ENCODE results near the gene CX3CL1. TPM values are rescaled to one million over a fixed set of nuclear protein-coding genes. Genes with fewer than 3 reads are reported as not detected.

CX3CL1 gene
- total and polyA plus RNA-seq, 2 of the 13 experiments (the other 11 are each of a cell fraction or from before 2014, with no cell fraction given) = 57.3 to 60.8 TPM

- Histone ChIP-seq H3K4me3 (replicated peaks in 1 of 3; ENCODE audit: insufficient read depth in 1 of 3, low read depth in 2 of 3, low read length in 3 of 3) (no peak overlapping the region), H3K9ac (ENCODE audit: insufficient read depth, low read depth, low read length) (no peak overlapping the region), H3K9me3 (ENCODE audit: low read length) (no peaks in the 10 kb centered on the region), H3K27me3 (ENCODE audit: control insufficient read depth in 1 of 2, insufficient read depth in 2 of 2, low read length in 2 of 2) (peaks cover 2 to 30% of the 10 kb centered on the region in 2 experiments; a peak in 3 of 5 replicates), H3K36me3 (replicated peaks in 1 of 2; ENCODE audit: control insufficient read depth in 1 of 2, insufficient read depth in 2 of 2, low read length in 2 of 2) (no peaks in the 10 kb centered on the region), H3K27ac (ENCODE audit: extremely low read length, insufficient read depth, low read length) (no peak overlapping the region), H4K20me1 (ENCODE audit: insufficient read depth, low read length) (no peaks in the 10 kb centered on the region), H3K79me2 (ENCODE audit: insufficient read depth, low read length) (no peaks in the 10 kb centered on the region), H2AFZ (ENCODE audit: low read length) (no peak overlapping the region), H3K4me2 (ENCODE audit: low read depth, low read length) (no peak overlapping the region; the same call in 1 of the 2 replicates), H3K4me1 (ENCODE audit: insufficient read depth, low read length) (peaks cover 42% of the 10 kb centered on the region)
- POLR2A ChIA-PET = no interaction called here
- peak; percentile 21 for ATAC-seq
- 21% methylated on average over 6 of the region's 6 CpGs for WGBS (ENCODE audit: low lambda C conversion rate)
- TF ChIP-seq, protein P1, sequence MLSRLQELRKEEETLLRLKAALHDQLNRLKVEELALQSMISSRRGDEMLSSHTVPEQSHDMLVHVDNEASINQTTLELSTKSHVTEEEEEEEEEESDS (CRISPR knock-in tag; IDR thresholded peaks at IDR 0.05; ENCODE audit: borderline replicate concordance) = no peak
- TF ChIP-seq MAFG (CRISPR knock-in tag; IDR thresholded peaks at IDR 0.05) (0 out of 2 replicates have a peak, but pooled peaks have one; percentile 7), TBX2 (CRISPR knock-in tag; IDR thresholded peaks at IDR 0.05; ENCODE audit: borderline replicate concordance) (0 out of 2 replicates have a peak, but pooled peaks have one; percentile 6), SIX1 (CRISPR knock-in tag; IDR thresholded peaks at IDR 0.05; ENCODE audit: borderline replicate concordance) (no peak), ZNF230 (CRISPR knock-in tag; IDR thresholded peaks at IDR 0.05) (no peak), FLYWCH1 (CRISPR knock-in tag; IDR thresholded peaks at IDR 0.05) (no peak), RFX3 (CRISPR knock-in tag; IDR thresholded peaks at IDR 0.05) (no peak), ZNF557 (CRISPR knock-in tag; IDR thresholded peaks at IDR 0.05) (no peak), MAFK (conservative IDR thresholded peaks at IDR 0.05 in 1 of 2, IDR thresholded peaks at IDR 0.05 in 1 of 2; ENCODE audit: low read length in 2 of 2) (no peak), FOXK2 (IDR thresholded peaks at IDR 0.05) (no peak), U2AF2 (IDR thresholded peaks at IDR 0.05; ENCODE audit: low read depth, low read length) (no peak), ISL2 (CRISPR knock-in tag; IDR thresholded peaks at IDR 0.05) (no peak), CREB1 (IDR thresholded peaks at IDR 0.05) (no peak), CREB1 (CRISPR knock-in tag; IDR thresholded peaks at IDR 0.05) (no peak), SYNCRIP (IDR thresholded peaks at IDR 0.05; ENCODE audit: insufficient read depth, low read depth, low read length) (no peak), FIP1L1 (IDR thresholded peaks at IDR 0.05; ENCODE audit: borderline replicate concordance, insufficient read depth, low read depth, low read length) (no peak), ZNF274 (CRISPR knock-in tag; IDR thresholded peaks at IDR 0.05) (no peak), NFATC3 (CRISPR knock-in tag; IDR thresholded peaks at IDR 0.05) (no peak)
- TF ChIP-seq, protein P2, sequence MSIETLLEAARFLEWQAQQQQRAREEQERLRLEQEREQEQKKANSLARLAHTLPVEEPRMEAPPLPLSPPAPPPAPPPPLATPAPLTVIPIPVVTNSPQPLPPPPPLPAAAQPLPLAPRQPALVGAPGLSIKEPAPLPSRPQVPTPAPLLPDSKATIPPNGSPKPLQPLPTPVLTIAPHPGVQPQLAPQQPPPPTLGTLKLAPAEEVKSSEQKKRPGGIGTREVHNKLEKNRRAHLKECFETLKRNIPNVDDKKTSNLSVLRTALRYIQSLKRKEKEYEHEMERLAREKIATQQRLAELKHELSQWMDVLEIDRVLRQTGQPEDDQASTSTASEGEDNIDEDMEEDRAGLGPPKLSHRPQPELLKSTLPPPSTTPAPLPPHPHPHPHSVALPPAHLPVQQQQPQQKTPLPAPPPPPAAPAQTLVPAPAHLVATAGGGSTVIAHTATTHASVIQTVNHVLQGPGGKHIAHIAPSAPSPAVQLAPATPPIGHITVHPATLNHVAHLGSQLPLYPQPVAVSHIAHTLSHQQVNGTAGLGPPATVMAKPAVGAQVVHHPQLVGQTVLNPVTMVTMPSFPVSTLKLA (IDR thresholded peaks at IDR 0.05) = peak; percentile 14; the same call in 1 of the 2 replicates
- TF ChIP-seq, protein P3, sequence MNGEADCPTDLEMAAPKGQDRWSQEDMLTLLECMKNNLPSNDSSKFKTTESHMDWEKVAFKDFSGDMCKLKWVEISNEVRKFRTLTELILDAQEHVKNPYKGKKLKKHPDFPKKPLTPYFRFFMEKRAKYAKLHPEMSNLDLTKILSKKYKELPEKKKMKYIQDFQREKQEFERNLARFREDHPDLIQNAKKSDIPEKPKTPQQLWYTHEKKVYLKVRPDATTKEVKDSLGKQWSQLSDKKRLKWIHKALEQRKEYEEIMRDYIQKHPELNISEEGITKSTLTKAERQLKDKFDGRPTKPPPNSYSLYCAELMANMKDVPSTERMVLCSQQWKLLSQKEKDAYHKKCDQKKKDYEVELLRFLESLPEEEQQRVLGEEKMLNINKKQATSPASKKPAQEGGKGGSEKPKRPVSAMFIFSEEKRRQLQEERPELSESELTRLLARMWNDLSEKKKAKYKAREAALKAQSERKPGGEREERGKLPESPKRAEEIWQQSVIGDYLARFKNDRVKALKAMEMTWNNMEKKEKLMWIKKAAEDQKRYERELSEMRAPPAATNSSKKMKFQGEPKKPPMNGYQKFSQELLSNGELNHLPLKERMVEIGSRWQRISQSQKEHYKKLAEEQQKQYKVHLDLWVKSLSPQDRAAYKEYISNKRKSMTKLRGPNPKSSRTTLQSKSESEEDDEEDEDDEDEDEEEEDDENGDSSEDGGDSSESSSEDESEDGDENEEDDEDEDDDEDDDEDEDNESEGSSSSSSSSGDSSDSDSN (CRISPR knock-in tag; IDR thresholded peaks at IDR 0.05) = 0 out of 2 replicates have a peak, but pooled peaks have one; percentile 5
- in situ Hi-C loops (cut with HindIII; ENCODE audit: extremely low pct_ligation_motif_present, low pct_unique_long_range_greater_than_20kb) = no loop called here
- CTCF ChIA-PET (ENCODE audit: low intra/inter-chr PET ratio, low total read pairs) = no interaction called here
- DNase-seq (ENCODE audit: low spot score) = no peak
- BruUV-seq (replicated peaks) = no TSS peak
- no peak for FAIRE-seq
- intact Hi-C loops (cut with micrococcal nuclease; ENCODE audit: unreplicated experiment) = no loop called here
Observed at GRCh38 chr16:57366544-57367040, 5.7 kb upstream of the CX3CL1 start.

Data from HepG2 (cell line).